Adrenal gland (tissue), 5 donors: Measurements from ENCODE around the gene PLA2R1.

ENCODE experiments used
- POLR2A ChIP-seq, 2 donors: fragments of 450-650 bp; IDR thresholded peaks; one replicate each; pipeline ENCODE4 v1.6.1; 2017; ENCODE audit warnings: antibody characterized with exemption in 2 of 2, mild to moderate bottlenecking in 2 of 2, moderate library complexity in 1 of 2
- TF ChIP-seq, protein P1 (sequence below), 6 experiments: fragments of 450-650 bp in 4 of 6; fragments of 200-600 bp in 2 of 6; sonication (generic) in 1 of 6; IDR thresholded peaks; 1 replicate in 5 of 6; 2 replicates in 1 of 6; pipeline versions ENCODE4 v1.5.1 to v1.8.0; 2016 to 2021; ENCODE audit warnings: antibody characterized with exemption in 6 of 6, mild to moderate bottlenecking in 2 of 6, moderate library complexity in 1 of 6
- donor health status: DM: no; HTN: no; CAD: no.

DNA sequence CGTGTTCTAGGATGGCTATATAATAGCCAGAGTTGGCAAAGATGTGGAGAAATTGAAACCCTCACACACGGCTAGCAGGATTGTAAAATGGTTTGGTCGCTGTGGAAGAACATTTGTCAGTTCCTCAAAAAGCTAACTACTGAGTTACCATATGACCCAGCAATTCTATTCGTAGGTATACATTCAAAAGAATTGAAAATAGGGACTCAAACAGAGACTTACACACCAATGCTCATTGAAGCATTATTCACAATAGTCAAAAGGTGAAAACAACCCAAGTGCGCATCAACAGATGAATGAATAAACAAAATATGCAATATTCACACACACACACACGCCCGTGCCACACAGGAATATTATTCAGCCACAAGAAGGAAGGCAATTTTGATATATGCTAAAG, 98.7 kb downstream of the PLA2R1 start:
- TF ChIP-seq, protein P1, sequence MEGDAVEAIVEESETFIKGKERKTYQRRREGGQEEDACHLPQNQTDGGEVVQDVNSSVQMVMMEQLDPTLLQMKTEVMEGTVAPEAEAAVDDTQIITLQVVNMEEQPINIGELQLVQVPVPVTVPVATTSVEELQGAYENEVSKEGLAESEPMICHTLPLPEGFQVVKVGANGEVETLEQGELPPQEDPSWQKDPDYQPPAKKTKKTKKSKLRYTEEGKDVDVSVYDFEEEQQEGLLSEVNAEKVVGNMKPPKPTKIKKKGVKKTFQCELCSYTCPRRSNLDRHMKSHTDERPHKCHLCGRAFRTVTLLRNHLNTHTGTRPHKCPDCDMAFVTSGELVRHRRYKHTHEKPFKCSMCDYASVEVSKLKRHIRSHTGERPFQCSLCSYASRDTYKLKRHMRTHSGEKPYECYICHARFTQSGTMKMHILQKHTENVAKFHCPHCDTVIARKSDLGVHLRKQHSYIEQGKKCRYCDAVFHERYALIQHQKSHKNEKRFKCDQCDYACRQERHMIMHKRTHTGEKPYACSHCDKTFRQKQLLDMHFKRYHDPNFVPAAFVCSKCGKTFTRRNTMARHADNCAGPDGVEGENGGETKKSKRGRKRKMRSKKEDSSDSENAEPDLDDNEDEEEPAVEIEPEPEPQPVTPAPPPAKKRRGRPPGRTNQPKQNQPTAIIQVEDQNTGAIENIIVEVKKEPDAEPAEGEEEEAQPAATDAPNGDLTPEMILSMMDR (IDR thresholded peaks at IDR 0.05), result no peak
- no peak for TF ChIP-seq POLR2A (IDR thresholded peaks at IDR 0.05)
